Pancreas (tissue), 10 donors: ENCODE results near the gene PLBD2. TPM values are rescaled to one million over a fixed set of nuclear protein-coding genes. Genes with fewer than 3 reads are reported as not detected.

Source experiments
- ATAC-seq, 4 donors: fragments of 200-7000 bp; cut with Tn5 transposase; one replicate each; pipeline versions ENCODE4 v1.8.0 to v1.9.1; 2020; ENCODE audit warnings: mild to moderate bottlenecking in 4 of 4, moderate library complexity in 4 of 4
- DNase-seq, 6 donors: peaks; one replicate each; pipeline ENCODE4 v3.0.0-alpha.2; 2020
- FAIRE-seq: peaks from 2 replicates; lab custom pipeline; 2012; peaks lifted over from hg19 to GRCh38; lab: Jason Lieb, UNC
- H3K27ac ChIP-seq, 4 donors: fragments of 200-600 bp; sonication (generic); 1 replicate in 3 of 4; 2 replicates in 1 of 4; pipeline versions ENCODE4 v1.5.0 to v1.8.0; 2020
- H3K27me3 ChIP-seq, 4 donors: fragments of 200-600 bp; one replicate each; pipeline ENCODE4 v1.8.0; 2021
- H3K36me3 ChIP-seq, 3 donors: fragments of 200-600 bp; sonication (generic) in 1 of 3; one replicate each; pipeline versions ENCODE4 v1.5.0 to v1.8.0; 2020 to 2021
- H3K4me1 ChIP-seq, 3 donors: fragments of 200-600 bp; one replicate each; pipeline ENCODE4 v1.8.0; 2021
- H3K4me3 ChIP-seq, 4 donors: fragments of 200-600 bp; sonication (generic) in 2 of 4; one replicate each; pipeline versions ENCODE4 v1.5.0 to v1.8.0; 2020 to 2021
- H3K9me3 ChIP-seq, 4 donors: fragments of 200-600 bp; one replicate each; pipeline ENCODE4 v1.8.0; 2021
- WGBS, 2 donors: extraction: QIAGEN DNeasy Blood & Tissue Kit; methylation state at CpG; one replicate each; pipeline ENCODE4 v1.1.7; 2013; 5-methylcytosine and 5-hydroxymethylcytosine counted together
- intact Hi-C, 3 donors: fragments of 100-400 bp; cut with DNase I; formaldehyde crosslinking; loops; one replicate each; pipeline versions ENCODE4 v1.11.1 to v1.14.2; 2022
- polyA plus RNA-seq, 2 donors: library from polyadenylated mRNA; stranded (reverse); fragments of 200-250 nt; gene quantifications; one replicate each; pipeline ENCODE4 v1.2.3, GENCODE V29; 2013
- total RNA-seq, 6 donors: library from RNA; stranded (reverse); fragmentation: NEBNext Ultra II Directional in 4 of 6; extraction: Animal tissue kit (Norgen Biotek cat#: 25700) in 4 of 6; gene quantifications; one replicate each; pipeline versions ENCODE4 v1.2.1 to v1.2.4, GENCODE V29; 2021 to 2023
- TF ChIP-seq, protein P1 (sequence below), 4 donors: fragments of 200-600 bp; sonication (generic) in 3 of 4; IDR thresholded peaks; one replicate each; pipeline versions ENCODE4 v1.5.0 to v1.8.0; 2021; ENCODE audit warnings: antibody characterized with exemption in 4 of 4
- donor health status: healthy with polysubstance abuse.
- donor health status: DM: no; HTN: no; CAD: no; lungs with moderate emphysema.
- donor health status: DM: no; HTN: no; CAD: no.
- donor health status: control.
- donor health status: control.
- donor health status: Bipolar disorder and iron deficiency.
- donor health status: DM: yes; HTN: yes; CAD: no.
- donor health status: DM: no; HTN: no; CAD: no.
- donor health status: DM: no; HTN: no; CAD: no.
- donor health status: DM: yes; HTN: yes; CAD: no.

PLBD2 gene
- total and polyA plus RNA-seq, 8 donors: 11.4 to 29.3 (median 14.9) TPM

DNA sequence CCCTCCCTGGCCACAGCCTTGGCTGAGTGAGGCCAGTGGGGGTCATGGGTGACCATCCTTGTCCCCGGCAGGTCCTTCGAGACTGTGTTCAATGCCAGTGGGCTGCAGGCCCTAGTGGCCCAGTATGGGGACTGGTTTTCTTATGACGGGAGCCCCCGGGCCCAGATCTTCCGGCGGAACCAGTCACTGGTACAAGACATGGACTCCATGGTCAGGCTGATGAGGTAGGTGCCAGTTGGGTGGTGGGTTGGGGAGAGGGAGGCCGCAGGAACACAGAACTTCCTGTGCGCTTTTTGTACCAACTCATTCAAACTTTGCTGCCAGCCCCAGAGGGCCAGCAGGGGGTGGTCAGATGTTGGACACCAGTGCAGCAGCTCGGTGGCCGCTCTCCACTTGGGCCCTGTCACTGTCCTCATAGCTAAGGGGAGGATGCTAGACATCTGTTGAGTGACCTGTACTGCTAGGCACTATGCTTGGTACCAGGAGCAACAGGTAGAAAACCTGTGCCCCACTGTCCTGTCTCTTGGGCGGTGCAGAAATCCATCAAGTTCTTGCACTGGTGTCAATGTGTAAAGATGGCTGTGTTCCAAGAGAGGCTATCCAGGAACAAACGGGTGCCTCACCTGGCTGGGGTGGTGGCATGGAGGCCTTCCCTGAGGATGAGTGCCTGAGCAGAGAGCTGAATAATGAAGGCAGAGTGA is 28.6 kb downstream of the PLBD2 start:
- Histone ChIP-seq H3K4me3 (no peak overlapping the region), H3K36me3 (peaks cover 0 to 15% (median 0%) of the 10 kb centered on the region in 3 donors), H3K27ac (no peak overlapping the region), H3K27me3 (no peaks in the 10 kb centered on the region), H3K9me3 (no peaks in the 10 kb centered on the region), H3K4me1 (no peaks in the 10 kb centered on the region)
- intact Hi-C loops: no loop called here
- TF ChIP-seq, protein P1, sequence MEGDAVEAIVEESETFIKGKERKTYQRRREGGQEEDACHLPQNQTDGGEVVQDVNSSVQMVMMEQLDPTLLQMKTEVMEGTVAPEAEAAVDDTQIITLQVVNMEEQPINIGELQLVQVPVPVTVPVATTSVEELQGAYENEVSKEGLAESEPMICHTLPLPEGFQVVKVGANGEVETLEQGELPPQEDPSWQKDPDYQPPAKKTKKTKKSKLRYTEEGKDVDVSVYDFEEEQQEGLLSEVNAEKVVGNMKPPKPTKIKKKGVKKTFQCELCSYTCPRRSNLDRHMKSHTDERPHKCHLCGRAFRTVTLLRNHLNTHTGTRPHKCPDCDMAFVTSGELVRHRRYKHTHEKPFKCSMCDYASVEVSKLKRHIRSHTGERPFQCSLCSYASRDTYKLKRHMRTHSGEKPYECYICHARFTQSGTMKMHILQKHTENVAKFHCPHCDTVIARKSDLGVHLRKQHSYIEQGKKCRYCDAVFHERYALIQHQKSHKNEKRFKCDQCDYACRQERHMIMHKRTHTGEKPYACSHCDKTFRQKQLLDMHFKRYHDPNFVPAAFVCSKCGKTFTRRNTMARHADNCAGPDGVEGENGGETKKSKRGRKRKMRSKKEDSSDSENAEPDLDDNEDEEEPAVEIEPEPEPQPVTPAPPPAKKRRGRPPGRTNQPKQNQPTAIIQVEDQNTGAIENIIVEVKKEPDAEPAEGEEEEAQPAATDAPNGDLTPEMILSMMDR (IDR thresholded peaks at IDR 0.05): no peak
- WGBS, 2 donors: 95 to 96% methylated on average over 12 of the region's 12 CpGs
- no peak for FAIRE-seq
- no peak for DNase-seq
- no peak for ATAC-seq

DNA sequence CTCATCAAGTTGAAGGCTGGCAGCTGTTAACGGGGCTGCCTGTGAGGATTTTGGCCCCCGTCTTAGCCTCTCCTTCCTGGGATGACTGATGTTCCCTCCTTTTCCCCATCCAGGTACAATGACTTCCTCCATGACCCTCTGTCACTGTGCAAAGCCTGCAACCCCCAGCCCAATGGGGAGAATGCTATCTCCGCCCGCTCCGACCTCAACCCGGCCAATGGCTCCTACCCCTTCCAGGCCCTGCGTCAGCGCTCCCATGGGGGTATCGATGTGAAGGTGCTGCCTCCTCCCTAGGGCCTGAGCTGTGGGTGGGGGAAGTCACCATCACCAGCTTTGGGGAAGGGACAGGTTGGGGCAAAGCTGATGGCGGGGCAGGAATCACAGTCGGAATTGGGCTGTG is 29.2 kb downstream of the PLBD2 start:
- no peaks in the 10 kb centered on the region for H3K27me3 ChIP-seq
- H3K27ac ChIP-seq: no peak overlapping the region
- H3K36me3 ChIP-seq: peaks cover 0 to 15% (median 0%) of the 10 kb centered on the region in 3 donors
- 97 to 98% methylated on average over 11 of the region's 11 CpGs for WGBS, 2 donors
- TF ChIP-seq, protein P1 (IDR thresholded peaks at IDR 0.05): no peak
- peak in 1 of 6 donors; percentile 62 for DNase-seq
- no peaks in the 10 kb centered on the region for H3K4me1 ChIP-seq
- intact Hi-C loops: no loop called here
- no peak for FAIRE-seq
- ATAC-seq: no peak
- H3K9me3 ChIP-seq: no peaks in the 10 kb centered on the region
- H3K4me3 ChIP-seq: no peak overlapping the region

DNA sequence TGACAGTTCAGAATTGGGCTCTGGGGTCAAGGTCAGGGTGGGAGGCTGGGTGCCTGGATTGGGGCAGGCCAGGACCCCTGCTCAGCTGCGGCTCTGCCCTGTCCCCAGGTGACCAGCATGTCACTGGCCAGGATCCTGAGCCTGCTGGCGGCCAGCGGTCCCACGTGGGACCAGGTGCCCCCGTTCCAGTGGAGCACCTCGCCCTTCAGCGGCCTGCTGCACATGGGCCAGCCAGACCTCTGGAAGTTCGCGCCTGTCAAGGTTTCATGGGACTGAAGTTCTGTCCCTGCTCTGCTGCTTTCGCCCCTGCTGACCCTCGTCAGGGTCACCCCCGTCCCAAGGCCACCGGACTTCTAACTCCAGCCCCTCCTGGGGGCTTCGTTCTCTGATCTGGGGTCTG is 30.0 kb downstream of the PLBD2 start:
- 94 to 95% methylated on average over 12 to 14 of the region's 14 CpGs for WGBS, 2 donors
- H3K36me3 ChIP-seq: peaks cover 0 to 15% (median 0%) of the 10 kb centered on the region in 3 donors
- no peak for DNase-seq

DNA sequence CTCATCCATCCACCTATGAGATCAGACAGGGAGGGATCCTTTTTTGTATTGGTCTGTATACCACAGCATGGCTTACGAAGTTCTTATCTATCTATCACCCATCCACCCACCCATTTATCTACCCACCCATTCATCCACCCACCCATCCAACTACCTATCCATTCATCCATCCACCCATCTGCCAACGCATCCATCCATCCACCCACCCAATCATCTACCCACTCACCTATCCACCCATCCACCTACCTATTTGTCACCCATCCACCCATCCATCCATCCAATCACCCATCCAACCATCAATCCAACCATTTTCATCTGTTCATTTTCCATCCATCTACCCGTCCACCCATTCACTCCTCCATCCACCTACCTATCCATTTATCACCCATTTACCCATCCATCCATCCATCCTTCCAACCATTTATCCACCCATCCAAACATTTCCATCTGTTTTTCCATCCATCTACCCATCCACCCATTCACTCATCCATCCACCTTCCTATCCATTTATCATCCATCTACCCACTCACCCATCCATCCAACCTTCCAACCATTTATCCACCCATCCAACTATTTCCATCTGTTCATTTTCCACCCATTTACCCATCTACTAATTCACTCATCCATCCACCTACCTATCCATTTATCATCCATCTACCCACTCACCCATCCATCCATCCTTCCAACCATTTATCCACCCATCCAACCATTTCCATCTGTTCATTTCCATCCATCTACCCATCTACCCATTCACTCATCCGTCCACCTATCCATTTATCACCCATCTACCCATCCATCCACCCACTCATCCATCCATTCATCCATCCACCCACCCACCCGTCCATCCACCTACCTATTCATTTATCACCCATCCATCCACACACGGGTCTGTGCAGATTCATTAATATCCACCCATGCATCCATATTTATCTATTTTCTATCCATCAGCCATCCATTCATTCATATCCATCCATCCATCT is 32.0 kb downstream of the PLBD2 start:
- FAIRE-seq: no peak
- 91 to 93% methylated on average over 6 of the region's 6 CpGs for WGBS, 2 donors
- Histone ChIP-seq H3K36me3 (peaks cover 0 to 14% (median 0%) of the 10 kb centered on the region in 3 donors), H3K27ac (no peak overlapping the region), H3K27me3 (no peaks in the 10 kb centered on the region), H3K4me1 (no peaks in the 10 kb centered on the region), H3K9me3 (no peaks in the 10 kb centered on the region), H3K4me3 (no peak overlapping the region)
- intact Hi-C loops: no loop called here
- no peak for ATAC-seq
- DNase-seq: no peak
- TF ChIP-seq, protein P1 (IDR thresholded peaks at IDR 0.05): no peak

More for the DNA sequence above, 30.0 kb downstream of the PLBD2 start:
- ATAC-seq (no peak), FAIRE-seq (no peak)
- no peak overlapping the region for H3K4me3 ChIP-seq
- no peaks in the 10 kb centered on the region for H3K9me3 ChIP-seq
- H3K4me1 ChIP-seq: no peaks in the 10 kb centered on the region
- TF ChIP-seq, protein P1 (IDR thresholded peaks at IDR 0.05): no peak
- intact Hi-C loops: no loop called here
- H3K27ac ChIP-seq: no peak overlapping the region
- no peaks in the 10 kb centered on the region for H3K27me3 ChIP-seq
